AG04450 (cell line): Measurements from ENCODE around the gene CARNS1. TPM values are rescaled to one million over a fixed set of nuclear protein-coding genes. Genes with fewer than 3 reads are reported as not detected.

ENCODE experiments used
- CTCF ChIA-PET: fragments of 300-600, 350-600 bp; formaldehyde crosslinking; extraction: SDS; loops from one replicate; lab custom pipeline; 2022; ENCODE audit warnings: antibody characterized with exemption, inconsistent platforms; lab: Charles Lee
- POLR2A ChIA-PET: fragments of 350-600 bp; formaldehyde crosslinking; extraction: SDS; loops from one replicate; lab custom pipeline; 2021; ENCODE audit warnings: antibody characterized with exemption, inconsistent platforms; lab: Yijun Ruan, JAX
- DNase-seq: peaks from one replicate; pipeline ENCODE4 v3.0.0-alpha.2; 2011; ENCODE audit warnings: low read depth, low spot score
- H3K27ac ChIP-seq: one replicate; pipeline ENCODE4 v1.5.1; 2012; ENCODE audit warnings: low read depth, low read length, control low read depth
- H3K27me3 ChIP-seq: one replicate; pipeline ENCODE4 v1.6.0; 2012; ENCODE audit warnings: low read length; ENCODE audit not compliant: control insufficient read depth, insufficient read depth
- H3K4me3 ChIP-seq: 2 replicates; pipeline ENCODE4 v1.5.1; 2011; ENCODE audit warnings: mild to moderate bottlenecking, low read depth, low read length, control low read depth
- H3K9me3 ChIP-seq: 2 replicates; pipeline ENCODE4 v1.5.1; 2012; ENCODE audit warnings: low read length; ENCODE audit not compliant: control insufficient read depth, insufficient read depth
- polyA plus RNA-seq: library from polyadenylated mRNA; depleted of rRNA; stranded (reverse); fragments of >200 nt; gene quantifications from 2 replicates; pipeline ENCODE4 v1.2.3, GENCODE V29; 2011
- TF ChIP-seq, protein P1 (sequence below): IDR thresholded peaks from 2 replicates; pipeline ENCODE4 v1.5.1; 2011; ENCODE audit warnings: low read depth, low read length, control low read depth, inconsistent platforms

CARNS1 gene
- polyA plus RNA-seq, 1 experiment: 0.09 TPM

DNA sequence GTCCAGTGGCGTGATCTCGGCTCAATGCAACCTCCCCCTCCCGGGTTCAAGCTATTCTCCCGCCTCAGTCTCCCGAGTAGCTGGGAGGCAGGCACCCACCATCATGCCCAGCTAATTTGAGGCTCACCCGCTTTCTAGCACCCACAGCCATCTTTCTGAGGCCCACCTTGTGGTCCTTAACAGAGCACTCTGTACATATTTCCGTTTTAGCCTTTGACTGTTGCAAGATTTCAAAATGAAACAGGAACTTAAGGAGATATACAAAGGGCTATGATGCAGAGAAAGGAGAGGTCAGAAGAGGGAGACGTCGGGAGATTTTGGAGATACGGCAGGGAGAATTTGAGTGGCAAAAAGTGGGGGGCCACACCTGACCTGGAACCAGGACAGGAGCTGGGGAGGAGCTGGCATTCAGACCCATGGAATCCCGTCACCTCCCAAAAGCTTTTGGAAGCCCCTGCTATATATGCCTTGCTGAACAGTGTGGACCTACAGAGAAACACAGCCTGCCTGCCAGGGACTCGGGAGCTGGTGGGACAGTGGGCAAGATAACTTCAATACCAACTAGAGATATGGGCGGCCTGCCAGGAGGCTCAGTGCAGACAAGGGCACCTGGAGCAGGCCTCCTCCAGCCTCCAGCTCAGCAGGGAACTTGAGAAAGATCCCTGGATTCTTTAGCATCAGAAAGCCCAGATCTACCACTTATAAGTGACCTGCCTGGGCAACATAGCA lies 34.1 kb upstream of the CARNS1 start:
- TF ChIP-seq, protein P1, sequence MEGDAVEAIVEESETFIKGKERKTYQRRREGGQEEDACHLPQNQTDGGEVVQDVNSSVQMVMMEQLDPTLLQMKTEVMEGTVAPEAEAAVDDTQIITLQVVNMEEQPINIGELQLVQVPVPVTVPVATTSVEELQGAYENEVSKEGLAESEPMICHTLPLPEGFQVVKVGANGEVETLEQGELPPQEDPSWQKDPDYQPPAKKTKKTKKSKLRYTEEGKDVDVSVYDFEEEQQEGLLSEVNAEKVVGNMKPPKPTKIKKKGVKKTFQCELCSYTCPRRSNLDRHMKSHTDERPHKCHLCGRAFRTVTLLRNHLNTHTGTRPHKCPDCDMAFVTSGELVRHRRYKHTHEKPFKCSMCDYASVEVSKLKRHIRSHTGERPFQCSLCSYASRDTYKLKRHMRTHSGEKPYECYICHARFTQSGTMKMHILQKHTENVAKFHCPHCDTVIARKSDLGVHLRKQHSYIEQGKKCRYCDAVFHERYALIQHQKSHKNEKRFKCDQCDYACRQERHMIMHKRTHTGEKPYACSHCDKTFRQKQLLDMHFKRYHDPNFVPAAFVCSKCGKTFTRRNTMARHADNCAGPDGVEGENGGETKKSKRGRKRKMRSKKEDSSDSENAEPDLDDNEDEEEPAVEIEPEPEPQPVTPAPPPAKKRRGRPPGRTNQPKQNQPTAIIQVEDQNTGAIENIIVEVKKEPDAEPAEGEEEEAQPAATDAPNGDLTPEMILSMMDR: no peak
- H3K9me3 ChIP-seq: no peaks in the 10 kb centered on the region
- no peak for DNase-seq
- no peak overlapping the region for H3K27ac ChIP-seq
- CTCF ChIA-PET: interaction anchor here (0.6 to 24.1 kb wide), 19 partner anchors 9 to 785 kb away, joined by 3 to 716 read pairs (median 4); partner anchors contain the start of genes GRK2, POLD4, PPP1CA and RAD9A
- H3K4me3 ChIP-seq: no peak overlapping the region
- H3K27me3 ChIP-seq: no peaks in the 10 kb centered on the region
- POLR2A ChIA-PET: interaction anchor here (0.7 to 2.0 kb wide), 7 partner anchors 25 to 78 kb away, joined by 3 to 24 read pairs (median 8); partner anchors contain the start of gene SSH3

DNA sequence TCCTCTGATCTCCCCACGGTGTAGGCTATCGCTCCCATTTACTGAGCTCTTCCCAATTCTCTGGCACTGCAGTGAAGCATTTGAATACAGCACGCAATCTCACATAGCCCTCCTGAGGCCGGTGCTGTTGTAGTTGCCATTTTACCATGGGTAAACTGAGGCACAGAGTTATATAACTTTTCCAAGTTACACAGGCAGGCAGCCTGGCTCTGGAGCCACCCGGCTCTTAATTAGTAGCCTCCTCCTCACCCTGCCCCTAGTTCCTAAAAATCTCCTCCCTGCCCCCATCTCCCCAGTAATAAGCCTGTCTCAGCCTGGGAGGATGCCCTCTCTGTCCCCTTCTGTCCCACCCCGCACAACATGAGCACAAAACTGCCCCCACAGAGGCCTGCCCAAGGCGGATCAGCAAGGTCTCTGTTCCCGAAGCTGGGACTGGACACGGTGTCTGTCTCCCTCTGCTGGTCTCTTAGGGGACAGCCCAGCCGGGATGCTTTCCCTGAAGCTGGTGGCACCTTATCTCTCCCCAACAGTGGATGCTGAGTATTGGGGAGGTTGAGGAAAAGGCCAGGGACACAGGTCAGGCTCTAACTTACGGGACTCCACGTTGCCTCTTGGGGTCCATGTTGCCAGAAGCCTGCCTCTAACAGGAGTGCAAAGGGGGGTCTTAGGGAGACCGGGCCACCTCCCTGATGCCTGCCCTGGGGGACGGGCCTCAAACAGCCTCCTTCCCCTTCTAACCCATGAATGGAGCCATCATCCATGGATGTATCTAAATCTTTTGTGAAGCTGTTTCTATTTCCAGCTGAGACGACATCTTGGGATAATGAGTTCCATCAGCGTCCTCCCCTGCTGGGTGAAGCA lies 33.0 kb upstream of the CARNS1 start:
- Histone ChIP-seq H3K27me3 (no peaks in the 10 kb centered on the region), H3K4me3 (no peak overlapping the region), H3K27ac (no peak overlapping the region), H3K9me3 (no peaks in the 10 kb centered on the region)
- no peak for DNase-seq
- ChIA-PET CTCF (interaction anchor here (0.6 to 24.1 kb wide), 22 partner anchors 8 to 233 kb away, joined by 3 to 716 read pairs (median 5); partner anchors contain the start of genes ANKRD13D, CORO1B, GRK2 and POLD4), POLR2A (interaction anchor here (0.5 to 1.5 kb wide), 13 partner anchors 9 to 123 kb away, joined by 3 to 16 read pairs (median 4); partner anchors contain the start of genes CLCF1, POLD4, RAD9A and SSH3)
- TF ChIP-seq, protein P1: peak; percentile 99

DNA sequence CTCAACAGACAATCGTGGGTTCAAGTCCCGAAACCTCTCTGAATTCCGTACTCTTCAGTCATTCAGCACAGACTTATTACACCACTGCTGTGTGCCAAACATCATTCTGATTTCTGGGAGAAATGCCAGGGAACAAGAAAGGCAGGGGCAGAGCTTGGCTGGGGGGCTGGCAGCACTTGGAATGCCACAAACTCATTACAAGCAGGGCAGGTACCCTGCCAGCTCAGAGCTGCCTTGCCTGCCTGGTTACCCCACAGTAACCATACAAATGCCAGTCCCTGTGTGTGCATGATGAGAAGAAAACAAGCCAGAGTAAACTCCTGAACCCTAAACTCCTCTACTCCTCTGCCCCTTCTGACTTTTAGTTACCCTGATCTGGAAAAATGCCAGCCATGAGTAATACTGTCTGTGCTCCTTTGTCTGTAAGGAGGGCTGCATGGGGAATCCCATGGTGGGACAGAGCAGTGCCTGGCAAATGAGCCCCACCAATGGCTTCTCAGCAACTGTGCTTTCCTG lies 30.6 kb upstream of the CARNS1 start:
- TF ChIP-seq, protein P1: no peak
- CTCF ChIA-PET: interaction anchor here (24.1 kb wide), 1 partner anchor 27 kb away, joined by 716 read pairs; the partner anchor contains the start of gene POLD4
- POLR2A ChIA-PET: interaction anchor here (0.7 to 0.9 kb wide), 2 partner anchors 12 to 198 kb away, joined by 3 to 4 read pairs; partner anchors contain the start of genes CLCF1 and GSTP1
- Histone ChIP-seq H3K27ac (no peak overlapping the region), H3K9me3 (no peaks in the 10 kb centered on the region), H3K4me3 (no peak overlapping the region), H3K27me3 (no peaks in the 10 kb centered on the region)
- no peak for DNase-seq

DNA sequence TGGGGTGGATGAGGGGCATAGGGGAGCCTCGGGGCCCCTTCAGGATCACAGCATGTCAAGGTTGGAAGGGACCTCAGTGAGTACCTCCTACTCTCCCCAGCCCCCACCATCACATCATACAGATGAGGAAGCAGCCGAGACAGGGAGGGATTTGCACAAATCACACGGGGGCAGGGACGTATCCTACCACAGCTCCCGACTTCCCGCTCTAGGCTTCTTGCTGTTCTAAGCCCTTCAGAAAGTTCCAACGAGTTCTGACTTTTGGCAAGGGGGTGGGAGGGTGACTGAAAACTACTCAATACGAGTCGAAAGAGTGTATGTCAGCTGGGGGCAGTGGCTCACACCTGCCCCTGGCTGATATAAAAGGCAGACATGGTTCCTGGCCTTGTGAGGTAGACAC lies 28.4 kb upstream of the CARNS1 start:
- H3K9me3 ChIP-seq: no peaks in the 10 kb centered on the region
- TF ChIP-seq, protein P1: no peak
- H3K27ac ChIP-seq: no peak overlapping the region
- no peak for DNase-seq
- no peak overlapping the region for H3K4me3 ChIP-seq
- no peaks in the 10 kb centered on the region for H3K27me3 ChIP-seq
- CTCF ChIA-PET: interaction anchor here (0.6 to 24.1 kb wide), 3 partner anchors 15 to 67 kb away, joined by 3 to 716 read pairs (median 3); partner anchors contain the start of gene POLD4
- POLR2A ChIA-PET: interaction anchor here (0.6 to 0.7 kb wide), 2 partner anchors 35 to 84 kb away, joined by 4 to 5 read pairs; partner anchors contain the start of gene SSH3
